GM11168 (cell line): Measurements from ENCODE around the gene BRAF.
"Not testable (repeated sequence)": the region's sequence is repeated elsewhere in the genome, so short reads cannot be mapped to it uniquely, and the experiment has no call there.

Experiments
- in situ Hi-C: fragments of 300-500 bp; cut with MboI; formaldehyde crosslinking; loops from one replicate; pipeline ENCODE4 v1.12.0; 2022; ENCODE audit warnings: low sequenced_read_pairs; ENCODE audit not compliant: unreplicated experiment

BRAF gene

GRCh38 chr7:140882834-140883233 lies 41.9 kb downstream of the BRAF start:
- in situ Hi-C loops = not testable (repeated sequence)

DNA sequence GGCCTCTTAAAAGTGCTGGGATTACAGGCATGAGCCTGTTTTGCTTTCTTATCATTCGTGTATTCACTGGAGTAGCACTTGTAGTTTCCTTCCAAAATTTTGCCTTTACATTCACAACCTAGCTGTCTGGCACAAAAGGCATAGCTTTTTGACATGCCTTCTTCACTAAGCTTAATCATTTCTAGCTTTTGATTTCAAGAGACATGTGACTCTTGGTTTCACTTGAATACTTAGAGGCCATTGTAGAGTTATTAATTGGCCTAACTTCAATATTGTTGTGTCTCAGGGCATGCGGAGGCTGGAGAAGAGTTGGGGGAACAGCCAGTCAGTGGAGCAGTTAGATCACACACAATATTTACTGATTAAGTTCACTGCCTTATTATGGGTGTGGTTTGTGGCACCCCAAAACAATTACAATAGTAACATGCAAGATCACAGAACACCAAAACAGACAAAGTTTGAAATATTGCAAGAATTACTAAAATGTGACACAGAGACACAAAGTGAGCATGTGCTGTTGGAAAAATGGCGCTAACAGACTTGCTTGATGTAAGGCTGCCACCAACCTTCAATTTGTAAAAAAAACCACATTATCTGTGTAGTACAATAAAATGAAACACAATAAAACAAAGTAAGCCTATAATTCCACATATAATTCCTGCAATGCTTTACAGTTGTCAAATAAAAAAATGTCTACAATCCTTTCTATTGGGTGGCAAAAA lies 43.1 kb downstream of the BRAF start:
- in situ Hi-C loops = no loop called here

- in situ Hi-C loops = no loop called here
These were observed 47.5 kb downstream of the BRAF start for GRCh38 chr7:140877249-140877524.

- in situ Hi-C loops = no loop called here
These were observed 48.0 kb downstream of the BRAF start for GRCh38 chr7:140876519-140877248.

DNA sequence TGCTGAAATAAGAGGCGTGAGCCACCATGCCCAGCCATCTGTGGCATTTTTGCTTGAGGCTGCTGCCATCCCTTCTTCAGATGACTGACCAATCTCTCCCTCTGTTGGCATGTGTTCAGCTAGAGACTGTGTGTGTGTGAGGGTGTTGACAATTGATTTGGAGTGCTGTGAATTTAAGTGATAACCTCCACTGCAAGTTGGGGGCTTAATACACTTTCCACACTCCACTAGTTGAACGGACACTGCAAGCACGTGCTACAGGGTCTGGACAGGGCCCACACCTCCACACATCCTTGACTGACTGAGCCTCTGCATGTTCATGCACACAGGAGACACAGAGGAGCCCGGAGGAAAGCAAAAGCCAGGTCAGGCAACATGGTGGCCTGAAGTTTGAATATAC lies 51.3 kb downstream of the BRAF start:
- in situ Hi-C loops = no loop called here

GRCh38 chr7:140870003-140870402 lies 54.7 kb downstream of the BRAF start:
- in situ Hi-C loops = no loop called here

DNA sequence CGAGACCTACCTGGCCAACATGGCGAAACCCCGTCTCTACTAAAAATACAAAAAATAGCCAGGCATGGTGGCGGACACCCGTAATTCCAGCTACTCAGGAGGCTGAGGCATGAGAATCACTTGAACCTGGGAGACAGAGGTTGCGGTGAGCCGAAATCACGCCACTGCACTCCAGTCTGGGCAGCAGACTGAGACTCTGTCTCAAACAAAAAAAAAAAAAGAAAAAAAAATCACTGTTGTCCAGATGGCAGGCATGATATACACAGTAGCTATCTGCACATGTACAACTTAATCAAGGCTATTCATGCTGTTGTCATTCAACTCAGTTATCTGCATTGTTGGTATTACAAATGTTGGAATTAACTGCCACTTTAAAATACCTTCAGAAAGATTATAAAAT lies 55.3 kb downstream of the BRAF start:
- in situ Hi-C loops = no loop called here

DNA sequence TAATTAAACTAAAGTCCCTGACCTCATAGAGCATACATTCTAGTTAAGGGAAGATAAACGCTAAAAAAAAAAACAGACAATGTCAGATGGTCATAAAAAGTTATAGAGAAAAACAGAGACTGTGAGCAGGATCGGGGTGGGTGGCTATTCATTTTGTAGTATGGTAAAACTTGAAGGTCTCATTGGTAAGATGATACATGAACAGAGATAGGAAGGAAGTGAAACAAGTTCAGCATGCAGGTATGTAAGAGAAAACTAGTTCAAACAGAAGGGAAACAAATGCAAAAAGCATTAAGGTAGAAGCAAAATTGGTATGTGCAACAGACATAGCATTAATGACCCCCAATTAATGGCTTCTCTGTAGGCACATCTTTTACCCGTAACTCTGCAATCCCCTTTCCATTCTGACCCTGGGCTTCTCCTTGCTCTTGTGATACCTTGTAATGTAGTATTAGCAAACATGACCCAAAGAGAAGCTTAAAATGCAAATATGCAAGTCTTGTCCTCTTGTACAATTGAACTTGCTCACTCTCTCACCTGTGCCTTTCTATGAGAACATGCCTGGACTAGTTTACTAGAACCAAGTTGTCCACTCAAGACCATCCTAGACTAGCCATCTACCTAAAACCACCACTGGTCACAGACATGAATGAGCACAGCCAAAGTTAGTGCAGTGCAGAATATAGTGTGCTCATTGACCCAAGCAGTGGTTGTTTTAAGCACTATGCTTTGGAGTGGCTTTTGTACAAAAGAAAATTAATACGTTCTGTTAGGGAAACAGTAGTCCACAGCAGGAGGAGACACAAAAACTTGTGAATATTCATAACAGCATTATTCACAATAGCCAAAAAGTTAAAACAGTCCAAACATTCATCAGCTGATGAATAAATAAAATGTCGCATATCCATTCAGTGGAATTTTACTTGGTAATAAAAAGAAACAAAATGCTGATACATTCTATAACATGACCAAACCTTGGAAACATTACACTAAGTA lies 57.0 kb downstream of the BRAF start:
- in situ Hi-C loops = no loop called here

- in situ Hi-C loops = no loop called here
These were observed 57.8 kb downstream of the BRAF start for GRCh38 chr7:140866926-140867325.

- in situ Hi-C loops = no loop called here
These were observed 60.0 kb downstream of the BRAF start for GRCh38 chr7:140864732-140865131.

- in situ Hi-C loops = no loop called here
These were observed 60.9 kb downstream of the BRAF start for GRCh38 chr7:140863867-140864266.

- in situ Hi-C loops = no loop called here
These were observed 61.5 kb downstream of the BRAF start for GRCh38 chr7:140863184-140863583.

GRCh38 chr7:140857048-140857447 lies 67.7 kb downstream of the BRAF start:
- in situ Hi-C loops = loop anchor here (5.0 kb wide), 1 partner anchor 55 kb away; no protein-coding TSS in a partner anchor

GRCh38 chr7:140841166-140841715 lies 83.5 kb downstream of the BRAF start:
- in situ Hi-C loops = no loop called here

GRCh38 chr7:140831724-140832123 lies 93.0 kb downstream of the BRAF start:
- in situ Hi-C loops = no loop called here

DNA sequence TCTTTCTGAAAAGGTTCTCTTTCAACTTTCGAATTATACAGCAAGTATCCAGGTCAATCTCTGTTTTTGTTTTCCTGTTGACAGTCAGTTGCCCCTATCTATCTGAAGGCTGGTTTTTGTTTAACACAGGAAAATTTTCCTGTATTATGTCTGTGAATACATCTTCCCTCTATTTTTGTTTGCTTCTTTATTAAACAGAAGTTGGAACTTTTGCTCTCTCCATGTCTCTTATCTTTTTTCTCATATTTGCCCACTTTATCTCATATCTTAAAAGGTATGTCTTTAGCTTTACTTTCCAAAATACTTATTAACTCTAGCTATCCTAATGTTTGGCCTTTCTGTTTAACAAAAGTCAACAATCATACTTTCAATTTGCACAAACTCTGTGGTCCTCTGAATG lies 95.0 kb downstream of the BRAF start:
- in situ Hi-C loops = no loop called here

DNA sequence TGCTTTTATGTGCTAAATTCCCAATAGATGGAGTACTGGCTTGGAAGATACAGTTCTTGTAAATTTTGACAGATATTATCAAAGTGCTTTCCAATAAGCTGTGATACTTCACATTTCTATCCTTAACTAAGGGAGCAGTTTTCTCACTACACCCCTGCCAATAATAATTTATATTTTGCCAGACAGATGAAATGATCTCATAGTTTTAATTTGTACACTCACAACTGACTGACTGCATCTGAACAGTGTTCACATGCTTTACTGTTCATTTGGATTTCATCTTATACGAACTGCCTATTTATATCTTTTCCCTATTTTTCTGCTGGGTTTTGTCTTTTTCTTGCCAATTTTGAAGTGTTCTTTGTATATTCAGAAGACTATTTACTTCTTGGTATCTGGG lies 96.0 kb downstream of the BRAF start:
- in situ Hi-C loops = no loop called here

GRCh38 chr7:140817383-140817782 lies 107.3 kb downstream of the BRAF start:
- in situ Hi-C loops = loop anchor here (25.0 kb wide), 1 partner anchor 720 kb away; no protein-coding TSS in a partner anchor

GRCh38 chr7:140810830-140811556 lies 113.7 kb downstream of the BRAF start:
- in situ Hi-C loops = loop anchor here (5.0 to 25.0 kb wide), 2 partner anchors 196 to 726 kb away; no protein-coding TSS in a partner anchor

GRCh38 chr7:140810385-140810784 lies 114.3 kb downstream of the BRAF start:
- in situ Hi-C loops = loop anchor here (5.0 to 25.0 kb wide), 2 partner anchors 197 to 727 kb away; no protein-coding TSS in a partner anchor
